GM18520 (cell line): ENCODE data around the gene IL1RAPL1.
"Not testable (repeated sequence)": the region's sequence is repeated elsewhere in the genome, so short reads cannot be mapped to it uniquely, and the experiment has no call there.

Source experiments
- ATAC-seq: cut with Tn5 transposase; IDR thresholded peaks from one replicate; pipeline ENCODE4 v1.9.1; 2021; ENCODE audit not compliant: unreplicated experiment

Gene IL1RAPL1

GRCh38 chrX:29242856-29243255 lies 655.6 kb downstream of the IL1RAPL1 start:
- ATAC-seq: no peak

GRCh38 chrX:29243942-29244341 lies 656.7 kb downstream of the IL1RAPL1 start:
- ATAC-seq: no peak

GRCh38 chrX:29254515-29254914 lies 667.3 kb downstream of the IL1RAPL1 start:
- ATAC-seq: no peak

DNA sequence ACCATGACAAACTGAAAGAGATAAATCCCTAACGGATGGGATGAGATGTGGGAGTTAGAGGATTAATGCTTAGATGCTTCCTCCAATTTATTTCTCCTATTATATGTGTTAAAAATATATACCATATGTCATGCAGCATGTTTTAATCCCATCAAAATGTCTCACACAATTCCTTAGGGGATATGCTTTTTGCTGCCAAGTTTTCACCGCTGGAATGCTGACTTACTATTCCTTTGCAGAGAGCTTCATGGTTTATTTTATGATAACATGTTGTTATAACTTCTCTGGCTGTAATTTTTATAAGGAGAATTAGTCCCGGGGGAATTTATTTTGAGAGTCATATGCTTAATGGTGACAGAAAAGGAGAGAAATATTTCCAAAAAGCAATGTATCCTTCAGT lies 670.3 kb downstream of the IL1RAPL1 start:
- no peak for ATAC-seq

GRCh38 chrX:29269390-29269789 lies 682.1 kb downstream of the IL1RAPL1 start:
- ATAC-seq: no peak

- no peak for ATAC-seq
These were observed 687.3 kb downstream of the IL1RAPL1 start for GRCh38 chrX:29274517-29274916.

- no peak for ATAC-seq
These were observed 688.7 kb downstream of the IL1RAPL1 start for GRCh38 chrX:29275928-29276327.

DNA sequence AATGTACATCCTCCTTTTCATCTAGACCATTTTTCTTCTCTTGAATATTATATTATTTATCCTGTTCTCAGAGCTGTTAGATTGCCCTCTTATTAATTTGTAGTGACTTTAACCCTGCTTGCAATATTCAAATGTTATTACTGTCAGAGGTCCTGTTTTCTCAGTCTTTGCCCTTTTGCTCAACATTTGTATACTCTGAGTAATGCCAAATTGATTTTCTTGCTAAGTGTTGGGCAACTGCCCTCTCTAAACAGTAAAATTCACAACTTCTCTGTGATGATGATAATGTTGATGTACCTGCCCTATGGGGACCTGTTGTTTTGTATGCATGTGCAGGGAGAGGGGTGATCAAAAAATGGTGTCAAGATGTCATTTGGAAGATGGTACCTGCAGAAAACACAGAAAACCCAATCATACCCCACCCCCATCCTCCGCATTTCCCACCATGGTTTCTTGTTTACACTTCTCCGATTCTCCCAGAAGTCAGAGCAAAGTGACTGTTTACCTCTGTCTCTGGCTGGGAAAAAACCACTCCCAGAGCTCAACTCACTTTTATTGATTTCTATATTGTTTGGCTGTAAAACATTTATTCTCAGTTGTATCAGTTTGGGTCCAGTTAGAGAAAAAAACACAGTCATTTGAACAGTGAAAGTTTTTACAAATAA lies 694.0 kb downstream of the IL1RAPL1 start:
- ATAC-seq: no peak

DNA sequence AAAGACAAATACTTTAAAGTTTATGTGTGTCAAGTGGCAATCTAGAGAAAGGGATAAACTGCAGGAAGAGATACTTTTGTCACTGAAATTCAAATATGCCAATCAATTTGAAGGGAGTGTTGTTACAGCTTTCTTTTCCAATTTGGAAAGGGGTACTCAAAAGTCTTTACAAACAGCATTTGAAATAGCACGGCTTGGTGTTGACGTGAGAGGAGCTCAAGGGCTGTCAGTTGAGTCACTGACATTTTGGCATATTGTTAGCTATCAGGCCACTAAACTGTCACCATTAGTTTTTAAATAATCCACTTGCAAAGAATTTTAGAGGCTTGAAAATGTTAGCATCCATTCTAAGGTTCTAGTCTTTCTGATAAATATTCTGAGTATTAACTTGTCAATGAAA lies 698.4 kb downstream of the IL1RAPL1 start:
- ATAC-seq: no peak

DNA sequence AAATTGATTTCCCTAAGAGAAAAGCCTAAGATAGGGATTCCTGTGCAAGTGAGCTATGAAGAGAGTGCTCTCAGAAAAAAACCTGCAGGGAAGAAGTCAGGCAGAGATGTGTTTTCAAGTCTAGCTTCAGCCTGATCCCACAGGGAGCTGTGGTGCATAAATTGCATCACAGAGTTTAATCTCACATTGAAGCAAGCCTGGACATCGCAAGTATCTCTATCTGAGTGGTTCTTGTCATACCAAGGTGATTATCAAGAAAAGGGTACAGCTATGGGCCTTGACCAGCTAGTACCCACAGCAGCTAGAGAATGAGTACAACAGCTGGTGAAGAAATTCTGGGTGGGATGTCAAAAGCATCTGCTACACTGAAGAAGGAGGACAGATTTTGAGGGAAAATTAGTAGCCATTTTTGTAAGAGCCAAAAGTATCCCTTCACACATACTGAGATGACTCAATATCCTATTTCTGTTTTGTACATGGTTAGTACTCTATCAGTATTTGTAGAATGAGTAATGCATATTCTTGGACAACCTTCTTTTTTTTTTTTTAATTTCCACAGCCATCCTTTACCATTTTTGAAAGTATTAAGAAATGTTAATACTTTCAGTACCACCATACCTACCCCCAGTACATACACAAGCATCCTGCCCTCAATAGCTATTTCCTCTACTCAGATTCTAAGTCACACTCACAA lies 708.9 kb downstream of the IL1RAPL1 start:
- ATAC-seq: no peak

GRCh38 chrX:29297171-29297800 lies 710.0 kb downstream of the IL1RAPL1 start:
- ATAC-seq: no peak

DNA sequence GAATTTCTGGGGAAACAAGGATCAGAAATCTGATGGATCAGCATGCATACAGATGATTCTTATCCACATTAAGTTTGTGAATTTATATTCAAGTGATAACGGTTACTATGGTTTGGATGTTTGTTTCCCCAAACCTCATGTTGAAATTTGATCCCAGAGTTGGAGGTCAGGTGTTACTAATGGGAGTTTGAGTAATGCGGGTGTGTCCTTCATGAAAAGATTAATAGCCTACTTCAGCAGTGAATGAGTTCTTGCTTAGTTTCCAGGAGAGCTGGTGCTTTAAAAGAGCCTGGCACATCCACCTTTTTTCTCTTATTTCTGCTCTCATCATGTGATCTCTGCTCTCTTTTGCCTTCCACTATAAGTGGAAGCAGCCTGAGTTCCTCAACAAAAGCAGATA lies 712.4 kb downstream of the IL1RAPL1 start:
- ATAC-seq: no peak

- ATAC-seq: no peak
These were observed 721.5 kb downstream of the IL1RAPL1 start for GRCh38 chrX:29308726-29309125.

- ATAC-seq: no peak
These were observed 728.7 kb downstream of the IL1RAPL1 start for GRCh38 chrX:29315931-29316330.

DNA sequence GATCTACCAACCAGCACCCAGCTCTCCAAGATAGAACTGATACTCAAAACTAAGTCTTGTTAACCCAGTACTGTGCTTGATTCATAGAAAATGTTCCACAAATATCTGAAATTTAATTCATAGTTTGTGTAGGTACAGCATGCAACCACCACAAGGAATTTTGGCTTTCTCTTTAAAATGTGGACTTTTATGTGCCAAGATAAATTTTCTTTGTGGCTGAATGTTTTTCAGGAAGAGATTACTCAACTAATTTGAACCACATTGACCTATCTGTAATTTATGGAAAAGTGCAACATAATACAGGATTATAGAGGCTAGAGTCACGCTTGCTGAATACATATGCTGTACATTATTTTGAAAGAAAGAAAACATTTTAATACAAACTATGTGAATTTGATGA lies 730.8 kb downstream of the IL1RAPL1 start:
- ATAC-seq: no peak

DNA sequence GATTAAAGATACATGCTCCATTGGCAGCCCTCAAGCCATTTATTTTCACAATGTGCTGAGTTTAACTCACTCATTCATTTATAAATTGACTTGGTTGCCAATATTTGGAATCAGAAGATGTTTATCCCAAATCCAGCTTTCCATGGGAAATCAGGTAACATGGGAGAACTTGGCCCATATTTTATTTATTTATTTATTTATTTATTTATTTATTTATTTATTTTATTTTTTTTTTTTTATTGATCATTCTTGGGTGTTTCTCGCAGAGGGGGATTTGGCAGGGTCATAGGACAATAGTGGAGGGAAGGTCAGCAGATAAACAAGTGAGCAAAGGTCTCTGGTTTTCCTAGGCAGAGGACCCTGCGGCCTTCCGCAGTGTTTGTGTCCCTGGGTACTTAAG lies 745.2 kb downstream of the IL1RAPL1 start:
- not testable (repeated sequence) for ATAC-seq

- ATAC-seq: not testable (repeated sequence)
These were observed 745.8 kb downstream of the IL1RAPL1 start for GRCh38 chrX:29333091-29333490.

GRCh38 chrX:29348288-29348687 lies 761.0 kb downstream of the IL1RAPL1 start:
- ATAC-seq: peak; percentile 96

GRCh38 chrX:29359276-29359675 lies 772.0 kb downstream of the IL1RAPL1 start:
- ATAC-seq: no peak

DNA sequence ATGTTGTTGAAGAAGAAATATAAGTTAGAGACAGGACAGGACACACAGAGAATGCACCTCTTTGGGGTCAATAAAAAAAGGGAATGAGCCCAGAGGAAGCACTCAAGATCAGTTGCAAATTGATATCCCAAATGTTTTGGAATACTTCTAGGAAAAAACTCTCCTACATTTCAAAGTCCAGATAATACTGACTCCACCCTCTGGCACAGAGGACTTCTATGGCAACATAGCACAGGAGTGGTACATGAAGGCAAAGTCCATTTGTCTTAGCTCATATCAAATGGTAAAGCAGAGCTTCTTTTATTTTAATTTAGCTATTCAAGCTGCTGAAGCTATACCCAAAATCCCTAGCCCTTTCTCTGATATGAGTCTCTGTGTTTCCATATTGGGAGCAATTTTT lies 787.5 kb downstream of the IL1RAPL1 start:
- not testable (repeated sequence) for ATAC-seq

- no peak for ATAC-seq
These were observed 789.3 kb downstream of the IL1RAPL1 start for GRCh38 chrX:29376584-29376983.

DNA sequence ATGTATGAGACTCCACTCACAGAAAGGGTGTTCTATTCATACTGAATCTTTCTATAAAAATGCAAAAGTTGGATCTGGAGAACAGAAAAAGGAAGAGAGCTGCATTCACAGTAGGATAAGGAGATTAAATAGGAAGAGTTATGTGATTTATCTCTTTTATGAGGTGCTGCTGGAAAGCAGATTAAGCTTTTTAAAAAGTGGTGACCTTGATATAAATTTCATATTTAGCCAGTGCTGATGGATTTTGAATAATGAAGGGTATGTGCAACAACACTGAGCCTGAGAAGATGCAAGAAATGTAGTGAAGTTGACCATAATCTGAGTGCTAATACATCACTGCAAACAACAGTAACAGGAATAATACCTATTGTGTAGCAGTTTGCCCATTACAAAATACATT lies 795.6 kb downstream of the IL1RAPL1 start:
- no peak for ATAC-seq
